IMR-90 (cell line): Measurements from ENCODE around the gene USP40. TPM values are rescaled to one million over a fixed set of nuclear protein-coding genes. Genes with fewer than 3 reads are reported as not detected.

ENCODE experiments used
- ATAC-seq: fragments of 200-7000 bp; cut with Tn5 transposase; 2 replicates; pipeline ENCODE4 v1.9.1; 2020; ENCODE audit warnings: low read depth, mild to moderate bottlenecking, moderate library complexity
- BruUV-seq: library from RNA; stranded (reverse); fragments of 400-500 nt; replicated peaks from 2 replicates; lab custom pipeline; 2021; lab: Mats Ljungman, UMichigan
- CTCF ChIA-PET: fragments of 300-600 bp; formaldehyde crosslinking; extraction: SDS; loops from one replicate; lab custom pipeline; 2021; ENCODE audit warnings: antibody characterized with exemption; lab: Yijun Ruan, JAX
- POLR2A ChIA-PET: fragments of 300-600 bp; sonication (Branson Sonifier 250); formaldehyde crosslinking; loops from one replicate; lab custom pipeline; 2022; ENCODE audit warnings: antibody characterized with exemption; ENCODE audit not compliant: unreplicated experiment; lab: Charles Lee
- DNase-seq: peaks from one replicate; pipeline ENCODE4 v3.0.0; 2013
- H2AFZ ChIP-seq: replicated peaks from 2 replicates; pipeline ENCODE3; 2013; ENCODE audit warnings: low read length, mild to moderate bottlenecking; ENCODE audit not compliant: poor library complexity
- H2AK5ac ChIP-seq: 2 replicates; pipeline ENCODE4 v1.6.1; 2013; ENCODE audit warnings: low read depth, low read length, inconsistent platforms
- H2AK9ac ChIP-seq: replicated peaks from 2 replicates; pipeline ENCODE3; 2013; ENCODE audit warnings: mild to moderate bottlenecking, low read depth, low read length, moderate library complexity; ENCODE audit not compliant: poor library complexity
- H2BK120ac ChIP-seq: 2 replicates; pipeline ENCODE4 v1.6.1; 2013; ENCODE audit warnings: low read depth, low read length, inconsistent platforms
- H2BK15ac ChIP-seq: 3 replicates; pipeline ENCODE4 v1.6.1; 2013; ENCODE audit warnings: low read depth, low read length, inconsistent platforms
- H2BK20ac ChIP-seq: 2 replicates; pipeline ENCODE4 v1.6.1; 2013; ENCODE audit warnings: low read depth, mild to moderate bottlenecking, inconsistent platforms, low read length, moderate library complexity
- H2BK5ac ChIP-seq: 2 replicates; pipeline ENCODE4 v1.6.1; 2013; ENCODE audit warnings: mild to moderate bottlenecking, low read depth, low read length, inconsistent platforms; ENCODE audit not compliant: poor library complexity, severe bottlenecking
- H3K14ac ChIP-seq: replicated peaks from 2 replicates; pipeline ENCODE4 v1.6.1; 2013; ENCODE audit warnings: low read depth, low read length, inconsistent platforms
- H3K18ac ChIP-seq: 2 replicates; pipeline ENCODE4 v1.6.1; 2013; ENCODE audit warnings: low read depth, low read length, control low read depth
- H3K23ac ChIP-seq: 2 replicates; pipeline ENCODE4 v1.6.1; 2013; ENCODE audit warnings: low read depth, low read length, inconsistent platforms
- H3K27ac ChIP-seq: 2 replicates; pipeline ENCODE4 v1.5.1; 2013; ENCODE audit warnings: mild to moderate bottlenecking, control low read depth, low read length; ENCODE audit not compliant: insufficient read depth
- H3K27me3 ChIP-seq: 2 replicates; pipeline ENCODE4 v1.6.1; 2013; ENCODE audit warnings: low read length; ENCODE audit not compliant: control insufficient read depth, insufficient read depth
- H3K36me3 ChIP-seq: 2 replicates; pipeline ENCODE4 v1.6.1; 2013; ENCODE audit warnings: low read length, mixed read lengths; ENCODE audit not compliant: control insufficient read depth, insufficient read depth
- H3K4ac ChIP-seq: 2 replicates; pipeline ENCODE4 v1.6.1; 2013; ENCODE audit warnings: low read depth, low read length, inconsistent platforms
- H3K4me1 ChIP-seq: 2 replicates; pipeline ENCODE4 v1.6.1; 2013; ENCODE audit warnings: low read length, mixed read lengths; ENCODE audit not compliant: control insufficient read depth, insufficient read depth
- H3K4me2 ChIP-seq: 2 replicates; pipeline ENCODE4 v1.6.1; 2013; ENCODE audit warnings: low read depth, mild to moderate bottlenecking, control low read depth, low read length, moderate library complexity
- H3K4me3 ChIP-seq: 2 replicates; pipeline ENCODE4 v1.5.1; 2013; ENCODE audit warnings: low read depth, mild to moderate bottlenecking, control low read depth, low read length, moderate library complexity; ENCODE audit not compliant: insufficient read depth
- H3K56ac ChIP-seq: 2 replicates; pipeline ENCODE4 v1.6.1; 2013; ENCODE audit warnings: low read length, inconsistent platforms; ENCODE audit not compliant: insufficient read depth; ENCODE audit errors: extremely low read depth
- H3K79me1 ChIP-seq, 2 experiments: 2 replicates each; pipeline ENCODE4 v1.6.1; 2013; ENCODE audit warnings: low read length in 2 of 2, inconsistent platforms in 1 of 2, low read depth in 1 of 2
- H3K9ac ChIP-seq: 2 replicates; pipeline ENCODE4 v1.6.1; 2013; ENCODE audit warnings: low read depth, low read length, control low read depth
- H3K9me1 ChIP-seq: 2 replicates; pipeline ENCODE4 v1.6.1; 2013; ENCODE audit warnings: low read length, inconsistent platforms; ENCODE audit not compliant: insufficient read depth
- H3K9me3 ChIP-seq: 2 replicates; pipeline ENCODE4 v1.6.1; 2013; ENCODE audit warnings: low read length; ENCODE audit not compliant: control insufficient read depth, insufficient read depth
- H4K20me1 ChIP-seq: 2 replicates; pipeline ENCODE4 v1.6.1; 2013; ENCODE audit warnings: low read length, inconsistent platforms; ENCODE audit not compliant: insufficient read depth
- H4K5ac ChIP-seq: 2 replicates; pipeline ENCODE4 v1.6.1; 2013; ENCODE audit warnings: mild to moderate bottlenecking, low read depth, low read length, control low read depth
- H4K8ac ChIP-seq, 2 experiments: 2 replicates each; pipeline ENCODE4 v1.6.1; 2013; ENCODE audit warnings: low read depth in 2 of 2, low read length in 2 of 2, control low read depth in 1 of 2, inconsistent platforms in 1 of 2
- H4K91ac ChIP-seq: 2 replicates; pipeline ENCODE4 v1.6.1; 2013; ENCODE audit warnings: low read depth, low read length, inconsistent platforms; ENCODE audit not compliant: insufficient read depth
- BHLHE40 ChIP-seq: fragments of 150-350 bp; IDR thresholded peaks from 2 replicates; pipeline ENCODE4 v1.6.1; 2016; ENCODE audit warnings: mild to moderate bottlenecking, low read depth, low read length
- CEBPB ChIP-seq: IDR thresholded peaks from 2 replicates; pipeline ENCODE4 v1.6.1; 2012; ENCODE audit warnings: low read depth, low read length, improper control_type of control experiment
- CHD1 ChIP-seq: IDR thresholded peaks from 2 replicates; pipeline ENCODE4 v1.6.1; 2012; ENCODE audit warnings: low read depth, low read length, improper control_type of control experiment
- CTCF ChIP-seq: conservative IDR thresholded peaks from 2 replicates; pipeline ENCODE4 v1.5.1; 2012; ENCODE audit warnings: mild to moderate bottlenecking, low read depth, low read length, improper control_type of control experiment
- ELK1 ChIP-seq: fragments of 150-350 bp; IDR thresholded peaks from 2 replicates; pipeline ENCODE4 v1.6.1; 2016; ENCODE audit warnings: low read depth, mild to moderate bottlenecking, low read length, moderate library complexity, borderline replicate concordance
- FOS ChIP-seq: fragments of 150-350 bp; IDR thresholded peaks from 2 replicates; pipeline ENCODE4 v1.6.1; 2016; ENCODE audit warnings: low read depth, low read length
- MAFK ChIP-seq: IDR thresholded peaks from 2 replicates; pipeline ENCODE4 v1.6.1; 2012; ENCODE audit warnings: low read depth, low read length, improper control_type of control experiment
- MAZ ChIP-seq: IDR thresholded peaks from 2 replicates; pipeline ENCODE4 v1.6.1; 2012; ENCODE audit warnings: low read depth, mild to moderate bottlenecking, low read length, improper control_type of control experiment, moderate library complexity, borderline replicate concordance
- MXI1 ChIP-seq: IDR thresholded peaks from 2 replicates; pipeline ENCODE4 v1.6.1; 2012; ENCODE audit warnings: low read depth, mild to moderate bottlenecking, low read length, moderate library complexity, borderline replicate concordance
- NFE2L2 ChIP-seq: fragments of 150-350 bp; IDR thresholded peaks from 2 replicates; pipeline ENCODE4 v1.6.1; 2016; ENCODE audit warnings: low read depth, mild to moderate bottlenecking, low read length
- POLR2A ChIP-seq: IDR thresholded peaks from 2 replicates; pipeline ENCODE4 v1.6.1; 2012; ENCODE audit warnings: mild to moderate bottlenecking, low read depth, low read length
- RAD21 ChIP-seq: IDR thresholded peaks from 2 replicates; pipeline ENCODE4 v1.6.1; 2012; ENCODE audit warnings: low read length, improper control_type of control experiment
- RCOR1 ChIP-seq: IDR thresholded peaks from 2 replicates; pipeline ENCODE4 v1.6.1; 2012; ENCODE audit warnings: mild to moderate bottlenecking, low read length, improper control_type of control experiment; ENCODE audit not compliant: insufficient replicate concordance
- RFX5 ChIP-seq: IDR thresholded peaks from 2 replicates; pipeline ENCODE4 v1.8.0; 2012; ENCODE audit warnings: low read depth, mild to moderate bottlenecking, low read length, moderate library complexity
- SMC3 ChIP-seq: fragments of 150-350 bp; IDR thresholded peaks from 2 replicates; pipeline ENCODE4 v1.6.1; 2016; ENCODE audit warnings: low read depth, mild to moderate bottlenecking, antibody characterized with exemption, low read length, moderate library complexity
- USF2 ChIP-seq: fragments of 150-350 bp; IDR thresholded peaks from 2 replicates; pipeline ENCODE4 v1.6.1; 2017; ENCODE audit warnings: mild to moderate bottlenecking, antibody characterized with exemption, low read length, low read depth
- WGBS, 2 experiments: methylation state at CpG; one replicate each; pipeline versions ENCODE4 v1.1.5 to v1.1.7; 2013; ENCODE audit warnings: missing lambda C conversion rate in 2 of 2; ENCODE audit not compliant: insufficient read length in 1 of 2; ENCODE audit errors: extremely low coverage in 2 of 2; 5-methylcytosine and 5-hydroxymethylcytosine counted together
- dilution Hi-C: fragments of 300-500 bp; cut with HindIII; formaldehyde crosslinking; loops from one replicate; pipeline ENCODE4 v1.14.3; 2018; ENCODE audit warnings: low sequenced_read_pairs; ENCODE audit not compliant: unreplicated experiment
- in situ Hi-C: fragments of 300-500 bp; cut with MboI; formaldehyde crosslinking; loops from 3 replicates; pipeline ENCODE4 v1.14.3; 2019; ENCODE audit warnings: low sequenced_read_pairs, inconsistent platforms, mixed read lengths
- intact Hi-C: fragments of 100-400 bp; cut with micrococcal nuclease; formaldehyde crosslinking; loops from 2 replicates; pipeline ENCODE4 v1.10.0; 2022
- polyA plus RNA-seq, 3 experiments: library from polyadenylated mRNA; depleted of rRNA; stranded (reverse); fragments of >200 nt; gene quantifications; 2 replicates each; pipeline ENCODE4 v1.2.3, GENCODE V29; 2012; ENCODE audit warnings: low replicate concordance in 1 of 3
- total RNA-seq: library from RNA; depleted of rRNA; stranded (reverse); fragments of >200 nt; gene quantifications from 2 replicates; pipeline ENCODE4 v1.2.3, GENCODE V29; 2012

The USP40 gene
- total and polyA plus RNA-seq, 2 of the 4 experiments (the other 2 are of a cell fraction), result 30.1 to 30.8 TPM

- no peaks in the 10 kb centered on the region for H3K4me1 ChIP-seq
- TF ChIP-seq RFX5, result no peak
- no peak for TF ChIP-seq ELK1
- TF ChIP-seq BHLHE40, result no peak
- TF ChIP-seq FOS, result no peak
- no peak for TF ChIP-seq CEBPB
- no peak for TF ChIP-seq MAFK
- no peak for TF ChIP-seq CHD1
- no peak for TF ChIP-seq POLR2A
- no peak for TF ChIP-seq RCOR1
- TF ChIP-seq RAD21, result no peak
- TF ChIP-seq MXI1, result no peak
- no peak for TF ChIP-seq MAZ
- TF ChIP-seq CTCF, result no peak
- TF ChIP-seq SMC3, result no peak
- TF ChIP-seq USF2, result no peak
- no peak for TF ChIP-seq NFE2L2
- no peak overlapping the region for H3K18ac ChIP-seq
- DNase-seq (no peak), ATAC-seq (no peak)
- no peak overlapping the region for H4K8ac ChIP-seq
- dilution Hi-C loops, result no loop called here
- H3K4me3 ChIP-seq, result no peak overlapping the region
- no peak overlapping the region for H2BK5ac ChIP-seq
- no peak overlapping the region for H3K9ac ChIP-seq
- peaks cover 50% of the 10 kb centered on the region for H3K36me3 ChIP-seq
- no TSS peak for BruUV-seq
- H2AFZ ChIP-seq, result no peak overlapping the region
- no peak overlapping the region for H3K14ac ChIP-seq
- no peaks in the 10 kb centered on the region for H3K9me1 ChIP-seq
- H3K23ac ChIP-seq, result no peak overlapping the region
- H3K27ac ChIP-seq, result no peak overlapping the region
- H3K79me1 ChIP-seq, result no peaks in the 10 kb centered on the region
- H2BK20ac ChIP-seq, result no peak overlapping the region
- no peak overlapping the region for H2AK9ac ChIP-seq
- H3K4ac ChIP-seq, result no peak overlapping the region
- WGBS, 2 experiments, result 94% methylated on average over 12 of the region's 32 CpGs; no CpG with 5 or more reads in 1 of the 2 experiments
- ChIA-PET CTCF (no interaction called here), POLR2A (no interaction called here)
- in situ Hi-C loops, result loop anchor here (25.0 kb wide), 1 partner anchor 376 kb away; no protein-coding TSS in a partner anchor
- no peaks in the 10 kb centered on the region for H3K9me3 ChIP-seq
- H3K56ac ChIP-seq, result no peak overlapping the region
- no peaks in the 10 kb centered on the region for H4K20me1 ChIP-seq
- intact Hi-C loops, result no loop called here
- no peak overlapping the region for H2AK5ac ChIP-seq
- H2BK15ac ChIP-seq, result no peak overlapping the region
- no peak overlapping the region for H3K4me2 ChIP-seq
- no peak overlapping the region for H4K91ac ChIP-seq
- H4K5ac ChIP-seq, result no peak overlapping the region
- H2BK120ac ChIP-seq, result no peak overlapping the region
- no peaks in the 10 kb centered on the region for H3K27me3 ChIP-seq
These were observed 105.7 kb downstream of the USP40 start for GRCh38 chr2:233460726-233461441.
